GM12878 (cell line): ENCODE results near the gene PLVAP. TPM values are rescaled to one million over a fixed set of nuclear protein-coding genes. Genes with fewer than 3 reads are reported as not detected.
A peak's percentile ranks its signal among the peaks of the same experiment; 100 is the strongest.

Experiments
- CHD1 ChIP-seq: IDR thresholded peaks from 2 replicates; pipeline ENCODE4 v1.6.1; 2012; ENCODE audit warnings: low read depth, low read length, improper control_type of control experiment
- IKZF2 ChIP-seq, 2 experiments: fragments of 450-650 bp; IDR thresholded peaks; 2 replicates each; pipeline ENCODE4 v1.6.1; 2017; ENCODE audit warnings: mild to moderate bottlenecking in 2 of 2, moderate library complexity in 2 of 2
- KAT2A ChIP-seq: conservative IDR thresholded peaks from 2 replicates; pipeline ENCODE4 v1.6.1; 2011; ENCODE audit warnings: low read depth, low read length; ENCODE audit not compliant: control insufficient read depth
- KDM1A ChIP-seq: fragments of 200-600 bp; sonication (generic); IDR thresholded peaks from 2 replicates; pipeline ENCODE4 v1.6.1; 2016; ENCODE audit warnings: borderline replicate concordance
- MAX ChIP-seq: IDR thresholded peaks from 2 replicates; pipeline ENCODE4 v1.6.1; 2012; ENCODE audit warnings: low read depth, low read length, improper control_type of control experiment
- NR2C1 ChIP-seq: fragments of 450-650 bp; IDR thresholded peaks from 2 replicates; pipeline ENCODE4 v1.6.1; 2017; ENCODE audit warnings: antibody characterized with exemption, mild to moderate bottlenecking, moderate library complexity
- NR2C2 ChIP-seq: IDR thresholded peaks from 2 replicates; pipeline ENCODE4 v1.6.1; 2011; ENCODE audit warnings: borderline replicate concordance, low read depth; ENCODE audit not compliant: control insufficient read depth, insufficient read length
- PML ChIP-seq: IDR thresholded peaks from 2 replicates; pipeline ENCODE4 v1.6.1; 2012; ENCODE audit warnings: low read length, inconsistent platforms
- RAD21 ChIP-seq: IDR thresholded peaks from 2 replicates; pipeline ENCODE4 v1.6.1; 2011; ENCODE audit warnings: mild to moderate bottlenecking, low read depth, low read length, moderate library complexity; ENCODE audit not compliant: insufficient read depth
- RFX5 ChIP-seq: IDR thresholded peaks from 2 replicates; pipeline ENCODE4 v1.6.1; 2011; ENCODE audit warnings: low read depth, low read length, improper control_type of control experiment
- SUPT20H ChIP-seq: IDR thresholded peaks from 2 replicates; pipeline ENCODE4 v1.6.1; 2011; ENCODE audit warnings: low read depth, mild to moderate bottlenecking, low read length, moderate library complexity, borderline replicate concordance; ENCODE audit not compliant: control insufficient read depth
- TCF3 ChIP-seq: IDR thresholded peaks from 2 replicates; pipeline ENCODE4 v1.6.1; 2012; ENCODE audit warnings: low read depth, mild to moderate bottlenecking, low read length, borderline replicate concordance; ENCODE audit not compliant: insufficient read depth
- ZNF274 ChIP-seq: IDR thresholded peaks from one replicate; pipeline ENCODE4 v1.8.0; 2011; ENCODE audit not compliant: insufficient read length, insufficient read depth
- ZNF687 ChIP-seq: fragments of 450-650 bp; IDR thresholded peaks from 2 replicates; pipeline ENCODE4 v1.6.1; 2017; ENCODE audit warnings: mild to moderate bottlenecking, moderate library complexity
- polyA plus RNA-seq, 11 experiments: library from polyadenylated mRNA; depleted of rRNA in 4 of 11; unstranded in 6 of 11; stranded (reverse) in 5 of 11; fragments of >200 nt; fragmentation: Nextera tagmentation in 4 of 11; fragmentation: Illumina TruSeq in 1 of 11; extraction: Ambion mirVana in 4 of 11; extraction: Trizol in 1 of 11; gene quantifications; 1 replicate in 1 of 11; 2 replicates in 10 of 11; pipeline versions ENCODE4 v1.2.1 to v1.2.3, GENCODE V29; 2011 to 2016; ENCODE audit warnings: inconsistent platforms in 2 of 11, missing spikeins in 2 of 11, low read depth in 1 of 11
- total RNA-seq, 4 experiments: library from RNA; depleted of rRNA in 3 of 4; stranded (reverse); fragments of >200 nt in 3 of 4; fragmentation: Illumina TruSeq in 1 of 4; extraction: Trizol in 1 of 4; gene quantifications; 2 replicates each; pipeline versions ENCODE4 v1.2.1 to v1.2.3, GENCODE V29; 2013 to 2021
- TF ChIP-seq, protein P1 (sequence below): fragments of 450-650 bp; formaldehyde crosslinking; IDR thresholded peaks from 2 replicates; pipeline ENCODE4 v1.4.0; 2020; ENCODE audit warnings: mild to moderate bottlenecking, moderate library complexity
- TF ChIP-seq, protein P2 (sequence below): IDR thresholded peaks from 2 replicates; pipeline ENCODE4 v1.6.1; 2012; ENCODE audit warnings: mild to moderate bottlenecking, low read depth, low read length

The PLVAP gene
- total and polyA plus RNA-seq, 10 of the 15 experiments (the other 5 are each of a cell fraction or from before 2014, with no cell fraction given), result 0.03 to 0.54 (median 0.06) TPM; not detected in 4

DNA sequence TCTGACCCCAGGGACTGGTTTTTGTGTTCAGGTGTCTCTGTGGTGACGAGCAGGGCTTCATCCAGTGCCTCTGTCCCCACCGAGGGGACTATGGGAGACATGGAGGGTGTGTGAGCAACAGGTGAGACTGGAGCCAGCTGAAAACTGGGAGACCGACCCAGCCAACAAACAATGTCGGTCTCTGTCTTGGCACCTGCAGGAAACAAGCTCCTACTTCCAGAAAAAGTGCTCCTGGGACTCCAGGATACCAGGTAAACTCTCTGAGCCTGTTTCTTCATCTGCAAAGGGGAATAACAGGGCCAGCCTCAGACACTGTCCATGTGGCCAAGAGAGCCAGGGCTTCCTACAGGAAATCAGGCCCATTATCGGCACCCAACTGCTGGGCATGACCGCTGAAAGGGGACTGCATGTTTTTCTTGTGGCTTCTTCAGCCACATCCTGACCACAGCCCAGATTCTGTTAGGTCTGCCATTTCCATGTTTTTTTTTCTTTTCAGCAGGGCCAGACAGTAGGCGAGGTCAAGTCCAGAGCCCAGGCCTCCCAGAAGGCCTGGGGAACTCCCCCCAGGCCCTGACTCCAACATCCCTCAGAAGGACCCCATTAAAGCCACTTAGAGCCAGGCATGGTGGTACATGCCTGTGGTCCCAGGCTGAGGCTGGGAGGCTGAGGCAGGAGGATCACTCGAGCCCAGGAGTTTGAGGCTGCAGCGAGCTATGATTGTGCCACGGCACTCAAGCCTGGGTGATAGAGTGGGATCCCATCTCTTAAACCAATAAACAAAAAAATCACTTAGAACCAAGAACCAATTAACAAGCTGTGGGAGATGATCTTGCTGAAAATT is 29.1 kb upstream of the PLVAP start (continued):
- TF ChIP-seq, protein P1, sequence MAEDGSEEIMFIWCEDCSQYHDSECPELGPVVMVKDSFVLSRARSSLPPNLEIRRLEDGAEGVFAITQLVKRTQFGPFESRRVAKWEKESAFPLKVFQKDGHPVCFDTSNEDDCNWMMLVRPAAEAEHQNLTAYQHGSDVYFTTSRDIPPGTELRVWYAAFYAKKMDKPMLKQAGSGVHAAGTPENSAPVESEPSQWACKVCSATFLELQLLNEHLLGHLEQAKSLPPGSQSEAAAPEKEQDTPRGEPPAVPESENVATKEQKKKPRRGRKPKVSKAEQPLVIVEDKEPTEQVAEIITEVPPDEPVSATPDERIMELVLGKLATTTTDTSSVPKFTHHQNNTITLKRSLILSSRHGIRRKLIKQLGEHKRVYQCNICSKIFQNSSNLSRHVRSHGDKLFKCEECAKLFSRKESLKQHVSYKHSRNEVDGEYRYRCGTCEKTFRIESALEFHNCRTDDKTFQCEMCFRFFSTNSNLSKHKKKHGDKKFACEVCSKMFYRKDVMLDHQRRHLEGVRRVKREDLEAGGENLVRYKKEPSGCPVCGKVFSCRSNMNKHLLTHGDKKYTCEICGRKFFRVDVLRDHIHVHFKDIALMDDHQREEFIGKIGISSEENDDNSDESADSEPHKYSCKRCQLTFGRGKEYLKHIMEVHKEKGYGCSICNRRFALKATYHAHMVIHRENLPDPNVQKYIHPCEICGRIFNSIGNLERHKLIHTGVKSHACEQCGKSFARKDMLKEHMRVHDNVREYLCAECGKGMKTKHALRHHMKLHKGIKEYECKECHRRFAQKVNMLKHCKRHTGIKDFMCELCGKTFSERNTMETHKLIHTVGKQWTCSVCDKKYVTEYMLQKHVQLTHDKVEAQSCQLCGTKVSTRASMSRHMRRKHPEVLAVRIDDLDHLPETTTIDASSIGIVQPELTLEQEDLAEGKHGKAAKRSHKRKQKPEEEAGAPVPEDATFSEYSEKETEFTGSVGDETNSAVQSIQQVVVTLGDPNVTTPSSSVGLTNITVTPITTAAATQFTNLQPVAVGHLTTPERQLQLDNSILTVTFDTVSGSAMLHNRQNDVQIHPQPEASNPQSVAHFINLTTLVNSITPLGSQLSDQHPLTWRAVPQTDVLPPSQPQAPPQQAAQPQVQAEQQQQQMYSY (CRISPR knock-in tag), result no peak
- TF ChIP-seq TCF3 (no peak), KAT2A (no peak), MAX (no peak), ZNF687 (peak; percentile 31; the same call in 1 of the 2 replicates), IKZF2 (IDR thresholded peaks at IDR 0.05) (peak; percentile 11 to 50), RFX5 (no peak), CHD1 (no peak), NR2C2 (no peak), ZNF274 (no peak), NR2C1 (no peak), SUPT20H (no peak), PML (no peak), KDM1A (no peak), RAD21 (no peak)
- TF ChIP-seq, protein P2, sequence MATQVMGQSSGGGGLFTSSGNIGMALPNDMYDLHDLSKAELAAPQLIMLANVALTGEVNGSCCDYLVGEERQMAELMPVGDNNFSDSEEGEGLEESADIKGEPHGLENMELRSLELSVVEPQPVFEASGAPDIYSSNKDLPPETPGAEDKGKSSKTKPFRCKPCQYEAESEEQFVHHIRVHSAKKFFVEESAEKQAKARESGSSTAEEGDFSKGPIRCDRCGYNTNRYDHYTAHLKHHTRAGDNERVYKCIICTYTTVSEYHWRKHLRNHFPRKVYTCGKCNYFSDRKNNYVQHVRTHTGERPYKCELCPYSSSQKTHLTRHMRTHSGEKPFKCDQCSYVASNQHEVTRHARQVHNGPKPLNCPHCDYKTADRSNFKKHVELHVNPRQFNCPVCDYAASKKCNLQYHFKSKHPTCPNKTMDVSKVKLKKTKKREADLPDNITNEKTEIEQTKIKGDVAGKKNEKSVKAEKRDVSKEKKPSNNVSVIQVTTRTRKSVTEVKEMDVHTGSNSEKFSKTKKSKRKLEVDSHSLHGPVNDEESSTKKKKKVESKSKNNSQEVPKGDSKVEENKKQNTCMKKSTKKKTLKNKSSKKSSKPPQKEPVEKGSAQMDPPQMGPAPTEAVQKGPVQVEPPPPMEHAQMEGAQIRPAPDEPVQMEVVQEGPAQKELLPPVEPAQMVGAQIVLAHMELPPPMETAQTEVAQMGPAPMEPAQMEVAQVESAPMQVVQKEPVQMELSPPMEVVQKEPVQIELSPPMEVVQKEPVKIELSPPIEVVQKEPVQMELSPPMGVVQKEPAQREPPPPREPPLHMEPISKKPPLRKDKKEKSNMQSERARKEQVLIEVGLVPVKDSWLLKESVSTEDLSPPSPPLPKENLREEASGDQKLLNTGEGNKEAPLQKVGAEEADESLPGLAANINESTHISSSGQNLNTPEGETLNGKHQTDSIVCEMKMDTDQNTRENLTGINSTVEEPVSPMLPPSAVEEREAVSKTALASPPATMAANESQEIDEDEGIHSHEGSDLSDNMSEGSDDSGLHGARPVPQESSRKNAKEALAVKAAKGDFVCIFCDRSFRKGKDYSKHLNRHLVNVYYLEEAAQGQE, result no peak
